ENCODE data around the gene TCP11L2.
A peak's percentile ranks its signal among the peaks of the same experiment; 100 is the strongest.
"Not testable (repeated sequence)": the region's sequence is repeated elsewhere in the genome, so short reads cannot be mapped to it uniquely, and the experiment has no call there.

Gene TCP11L2

DNA sequence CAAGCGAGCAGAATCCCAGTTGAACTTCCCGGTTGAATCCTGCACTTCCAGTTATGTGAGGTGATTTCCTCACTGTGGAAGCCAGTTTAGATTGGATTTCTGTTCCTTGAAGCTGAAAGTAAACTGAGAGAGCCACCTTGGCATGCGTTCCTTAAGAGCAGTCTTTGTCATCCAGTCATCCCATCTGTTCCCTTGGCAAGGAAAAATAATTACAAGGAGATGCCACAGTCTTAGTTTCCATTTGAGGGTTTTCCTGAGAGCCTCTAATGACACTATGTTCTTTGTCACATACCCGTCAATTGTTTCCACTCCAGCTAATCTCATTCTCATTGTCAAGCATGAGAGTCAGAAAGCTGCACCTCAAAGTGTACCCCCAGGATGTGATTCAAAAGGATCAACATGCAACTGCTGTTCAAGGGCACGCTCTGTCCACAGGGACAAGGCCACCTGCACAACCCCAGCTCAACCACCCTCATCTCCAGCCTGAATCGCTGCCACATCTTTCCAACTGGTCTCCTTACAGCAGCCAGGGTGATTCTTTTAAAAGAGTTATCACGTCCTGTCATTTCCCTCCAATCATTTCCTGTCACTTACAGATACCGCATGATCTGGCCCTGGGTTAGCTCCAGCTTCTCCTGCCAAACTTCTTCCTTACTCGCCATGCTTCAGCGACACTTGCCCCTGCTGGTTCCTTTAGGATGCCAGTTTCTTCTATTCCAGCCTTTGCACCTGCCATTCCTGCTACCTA is 18.0 kb upstream of the TCP11L2 start:
- DNase-seq: peak in 1 of 4 experiments; percentile 27

DNA sequence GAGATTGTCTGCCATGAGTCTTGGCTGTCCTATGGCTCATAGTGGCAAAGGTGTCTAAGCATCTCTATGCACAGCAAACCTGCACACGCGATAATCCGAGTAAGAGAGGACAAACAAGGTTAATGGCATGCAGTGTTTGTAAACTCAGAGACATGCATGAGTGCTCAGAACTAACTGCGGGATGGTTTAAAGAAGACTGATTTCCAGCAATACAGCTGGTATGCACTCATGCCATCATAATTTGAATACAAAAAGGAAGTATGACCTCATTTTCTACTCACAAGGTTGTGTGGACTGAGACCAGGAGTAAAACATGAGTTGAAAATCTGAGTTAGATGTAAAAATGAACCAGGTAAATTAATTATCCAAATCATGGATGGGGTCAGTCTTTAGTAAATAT is 16.6 kb upstream of the TCP11L2 start:
- DNase-seq: peak in 2 of 4 experiments; percentile 29 to 39

GRCh38 chr12:106286576-106287162 is 15.9 kb upstream of the TCP11L2 start:
- not testable (repeated sequence) for DNase-seq

DNA sequence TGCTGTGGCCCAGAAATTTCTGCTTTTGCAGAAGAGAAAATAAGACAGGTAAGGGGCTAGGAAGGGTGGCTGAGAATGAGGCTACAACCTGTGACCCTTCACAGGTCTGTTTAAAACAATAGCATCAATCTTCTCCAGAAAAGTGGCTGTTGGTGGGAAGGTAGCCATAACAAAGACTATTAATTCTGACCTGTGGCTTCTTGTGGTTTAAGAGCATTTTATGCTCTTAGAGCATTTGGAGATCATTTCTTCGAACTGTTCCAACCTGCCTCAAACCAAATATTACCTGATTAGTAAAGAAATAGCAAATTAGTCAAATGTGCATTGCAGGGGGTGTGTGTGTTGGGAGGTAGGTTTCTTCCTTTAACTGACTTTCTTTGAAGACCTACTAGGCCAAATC is 15.2 kb upstream of the TCP11L2 start:
- no peak for DNase-seq

GRCh38 chr12:106288101-106288493 is 14.4 kb upstream of the TCP11L2 start:
- no peak for DNase-seq

DNA sequence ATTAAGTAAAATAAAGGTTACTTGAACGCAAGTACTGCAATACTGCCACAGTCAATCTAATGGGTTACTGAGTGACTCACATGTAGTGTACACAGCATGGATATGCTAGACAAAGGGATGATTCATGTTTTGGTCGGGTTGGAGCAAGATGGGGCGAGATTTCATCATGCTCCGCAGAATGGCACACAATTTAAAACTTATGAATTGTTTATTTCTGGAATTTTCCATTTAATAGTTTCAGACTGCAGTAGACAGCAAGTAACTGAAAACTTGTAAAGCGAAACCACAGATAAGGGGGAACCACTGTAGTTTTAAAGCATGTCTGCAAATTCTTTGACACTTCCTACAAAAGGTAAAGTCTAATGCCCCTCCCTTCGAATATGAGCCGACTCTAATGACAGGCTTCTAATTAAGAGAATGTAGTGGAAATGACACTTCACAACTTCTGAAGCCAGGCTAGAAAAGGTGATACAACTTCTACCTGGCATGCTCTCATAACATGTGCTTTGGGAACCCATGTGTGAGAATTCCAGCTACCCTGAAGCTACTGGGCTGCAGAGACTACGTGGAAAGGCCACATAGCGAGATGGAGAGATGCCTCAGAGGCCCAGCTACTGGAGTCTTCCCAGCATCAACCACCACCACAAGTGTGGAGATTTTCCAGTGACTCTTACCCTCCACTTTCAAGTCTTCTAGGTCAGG is 13.9 kb upstream of the TCP11L2 start:
- DNase-seq: peak; percentile 55 to 82 (median 71)

GRCh38 chr12:106289196-106289681 is 13.3 kb upstream of the TCP11L2 start:
- no peak for DNase-seq

DNA sequence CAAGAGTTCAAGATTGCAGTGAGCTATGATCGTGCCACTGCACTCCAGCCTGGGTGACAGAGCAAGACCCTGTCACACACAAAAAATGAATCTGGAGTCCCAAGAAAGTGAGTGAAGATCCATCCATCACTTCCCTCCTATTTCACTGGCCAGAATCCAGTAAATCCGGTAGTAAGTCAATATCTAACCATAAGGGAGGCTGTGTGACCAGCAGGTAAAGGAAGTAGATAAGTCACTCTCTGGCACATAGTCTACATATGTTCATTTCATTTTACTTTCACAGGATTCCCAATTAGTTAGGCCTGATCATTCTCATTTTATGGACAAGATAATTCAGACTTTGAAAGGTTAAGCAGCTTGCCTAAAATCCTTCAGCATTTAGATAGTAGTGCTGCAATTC is 11.9 kb upstream of the TCP11L2 start:
- DNase-seq: no peak

DNA sequence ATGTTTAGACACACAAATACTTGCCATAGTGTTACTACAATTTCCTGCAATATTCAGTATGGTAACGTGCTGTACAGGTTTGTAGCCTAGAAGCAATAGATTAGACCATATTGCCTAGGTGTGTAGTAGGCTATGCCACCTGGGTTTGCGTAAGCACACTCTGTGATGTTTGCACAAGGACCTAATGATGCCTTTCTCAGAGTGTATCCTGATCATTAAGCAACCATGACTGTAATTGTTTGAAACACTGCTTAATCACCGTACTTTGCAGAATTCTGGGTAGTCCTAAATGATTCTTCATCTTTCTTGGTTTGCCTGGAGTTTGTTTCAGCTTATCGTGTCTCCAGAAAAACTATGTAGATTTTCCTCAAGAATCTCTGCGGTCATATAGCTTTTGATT is 11.2 kb upstream of the TCP11L2 start:
- DNase-seq: no peak

DNA sequence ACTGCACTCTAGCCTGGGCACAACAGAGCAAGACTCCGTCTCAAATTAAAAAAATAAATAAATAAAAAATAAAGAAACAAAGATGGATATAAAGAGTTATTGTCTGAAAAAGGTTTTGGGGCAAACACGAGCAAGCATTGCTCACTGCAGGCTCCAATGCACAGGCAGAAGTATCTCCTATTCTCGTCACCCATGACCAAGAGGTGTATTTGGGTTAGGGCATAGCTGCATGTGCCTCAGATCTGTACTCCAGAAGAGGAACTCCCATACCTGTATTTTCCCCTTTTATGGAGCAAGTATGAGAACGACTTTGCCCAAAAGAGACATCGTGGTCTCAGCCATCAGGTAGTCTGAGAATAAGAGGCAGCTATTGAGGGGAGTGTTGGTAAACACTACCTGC is 10.2 kb upstream of the TCP11L2 start:
- no peak for DNase-seq

DNA sequence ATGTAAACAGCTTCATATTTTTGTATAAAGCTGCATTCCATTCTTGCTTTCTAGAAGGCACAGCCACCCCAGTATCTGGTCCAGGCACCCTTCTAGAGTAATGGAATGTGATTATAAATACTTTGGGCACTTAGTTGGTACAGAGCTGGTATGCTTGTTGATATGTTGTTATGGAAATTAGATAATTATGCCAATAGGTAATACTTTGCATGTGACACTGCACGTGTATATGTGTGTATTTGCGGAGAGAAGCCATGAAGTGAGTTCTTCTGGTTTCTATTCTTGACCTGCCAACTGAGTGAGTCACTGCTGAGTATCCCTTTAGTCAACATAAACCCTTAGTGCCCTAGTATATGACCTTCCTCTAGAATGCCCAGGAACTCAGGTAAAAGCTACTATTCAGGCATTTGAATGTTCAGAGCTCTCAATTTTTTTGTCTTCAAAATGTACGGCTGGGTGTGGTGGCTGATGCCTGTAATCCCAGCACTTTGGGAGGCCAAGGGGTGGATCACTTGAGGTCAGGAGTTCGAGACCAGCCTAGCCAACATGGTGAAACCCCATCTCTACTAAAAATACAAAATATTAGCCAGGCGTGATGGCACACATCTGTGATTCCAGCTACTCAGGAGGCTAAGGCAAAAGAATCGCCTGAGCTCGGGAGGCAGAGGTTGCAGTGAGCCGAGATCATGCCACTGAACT is 6.2 kb upstream of the TCP11L2 start:
- peak in 2 of 4 experiments; percentile 35 to 37 for DNase-seq

- DNase-seq: no peak
Measured at GRCh38 chr12:106297075-106297474, 5.5 kb upstream of the TCP11L2 start.

GRCh38 chr12:106297681-106298080 is 4.9 kb upstream of the TCP11L2 start:
- no peak for DNase-seq

DNA sequence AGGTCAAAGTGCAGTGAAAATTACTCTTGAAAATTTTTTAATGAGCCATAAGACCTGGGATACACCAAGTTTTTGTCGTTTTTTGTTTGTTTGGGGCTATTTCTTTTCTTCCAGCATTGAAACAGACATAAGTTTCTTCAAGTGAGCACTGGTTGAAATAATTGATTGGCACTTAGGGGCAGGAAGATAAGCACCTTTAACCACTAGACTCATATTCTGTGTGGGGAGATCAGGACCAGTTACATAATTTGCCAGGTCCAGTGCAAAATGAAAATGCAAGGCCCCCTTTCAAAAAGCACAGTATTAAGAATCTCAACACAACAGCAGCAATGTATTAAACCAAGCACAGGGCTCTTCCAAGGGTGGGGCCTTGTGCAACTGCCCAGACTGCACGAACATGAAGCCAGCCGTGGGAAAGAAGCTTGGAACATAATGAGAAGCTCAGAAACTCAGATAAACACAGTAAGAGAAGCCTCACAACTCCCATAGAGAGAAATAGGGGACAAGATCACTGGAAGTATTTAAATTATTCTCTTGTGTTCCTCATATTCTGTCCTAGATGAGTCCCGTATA is 3.2 kb upstream of the TCP11L2 start:
- DNase-seq: no peak

- peak; percentile 70 to 87 (median 78) for DNase-seq
Measured at GRCh38 chr12:106300761-106301160, 1.8 kb upstream of the TCP11L2 start.

DNA sequence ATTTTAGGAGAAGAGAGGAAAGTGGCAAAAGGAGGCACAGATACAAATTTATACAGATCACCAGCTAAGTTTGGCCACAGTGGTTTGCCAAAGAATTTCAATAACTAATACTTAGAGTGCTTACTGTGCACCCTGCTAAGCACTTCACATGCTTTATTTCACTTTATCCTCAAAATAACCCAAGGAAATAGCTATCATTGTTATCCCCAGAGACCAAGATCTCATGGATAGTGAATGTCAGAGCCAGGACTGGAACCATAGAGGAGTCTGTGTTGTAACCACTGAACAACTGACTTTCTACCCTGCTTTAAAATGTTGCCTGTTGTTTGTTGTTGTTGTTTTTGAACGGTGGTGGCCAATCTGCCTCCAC is 1.3 kb upstream of the TCP11L2 start:
- DNase-seq: no peak

DNA sequence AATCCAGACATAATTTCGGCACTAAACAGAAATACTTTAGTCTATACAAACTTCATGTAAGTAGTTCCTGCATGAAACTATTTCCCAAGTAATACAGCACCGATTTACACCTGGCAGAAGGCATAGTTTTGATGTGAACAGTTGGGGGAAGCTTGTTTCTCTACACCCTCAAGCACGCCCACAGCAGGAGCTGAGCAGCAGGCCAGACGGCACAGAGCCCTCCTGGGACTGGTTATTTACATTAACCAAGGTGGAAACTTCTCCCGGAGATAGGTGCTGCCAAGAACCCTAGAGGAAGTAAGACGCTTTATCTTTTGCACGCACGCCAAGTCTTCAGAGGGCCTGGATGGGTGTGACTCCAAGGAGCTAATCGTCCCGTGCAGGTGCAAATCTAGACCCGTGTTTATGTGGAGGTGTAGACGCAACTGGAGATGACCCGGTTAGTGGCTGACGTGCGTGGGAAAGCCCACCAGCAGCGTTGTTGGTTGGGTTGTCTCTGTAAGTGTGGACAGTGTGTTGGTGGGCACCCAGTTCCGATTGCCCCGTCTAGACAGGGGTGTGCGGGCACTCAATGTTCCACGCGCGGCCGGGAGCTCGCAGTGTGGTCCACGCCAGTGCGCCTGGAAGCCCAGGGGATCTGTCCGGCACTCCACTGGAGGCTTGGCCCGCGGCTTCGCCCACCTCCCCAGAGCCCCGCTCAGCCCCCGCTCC is 767 bp upstream of the TCP11L2 start:
- DNase-seq: peak; percentile 39 to 55 (median 47)

DNA sequence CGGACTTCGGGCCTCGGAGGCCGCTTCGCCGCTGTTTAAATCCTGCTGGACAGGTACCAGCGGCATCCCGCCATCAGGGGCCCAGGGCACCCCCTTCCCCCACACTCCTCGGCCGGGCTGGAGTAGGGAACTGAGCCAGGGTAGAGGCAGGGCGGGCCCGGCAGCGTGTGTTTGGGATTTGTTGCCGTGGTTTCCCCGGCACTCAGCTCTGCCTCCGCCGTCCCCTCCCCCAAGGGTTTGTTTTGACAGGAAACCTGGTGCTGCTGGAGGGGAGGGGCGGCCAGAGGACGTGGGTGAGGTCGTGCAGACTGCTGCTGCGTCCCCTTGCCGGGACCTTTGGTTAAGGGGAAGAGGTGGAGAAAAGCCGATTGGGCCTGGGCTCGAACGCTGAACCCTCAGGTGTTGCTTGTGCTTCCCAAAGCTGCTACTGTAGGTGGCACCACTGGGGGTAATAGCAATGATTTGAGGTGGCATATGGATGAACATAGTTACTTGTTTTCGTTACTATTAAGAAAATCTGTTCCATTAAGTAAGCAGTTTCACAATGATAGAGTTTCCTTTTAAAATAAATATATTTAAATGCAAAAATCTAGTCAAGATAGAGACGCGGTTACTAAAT is 778 bp downstream of the TCP11L2 start:
- DNase-seq: peak; percentile 70 to 89 (median 76)

DNA sequence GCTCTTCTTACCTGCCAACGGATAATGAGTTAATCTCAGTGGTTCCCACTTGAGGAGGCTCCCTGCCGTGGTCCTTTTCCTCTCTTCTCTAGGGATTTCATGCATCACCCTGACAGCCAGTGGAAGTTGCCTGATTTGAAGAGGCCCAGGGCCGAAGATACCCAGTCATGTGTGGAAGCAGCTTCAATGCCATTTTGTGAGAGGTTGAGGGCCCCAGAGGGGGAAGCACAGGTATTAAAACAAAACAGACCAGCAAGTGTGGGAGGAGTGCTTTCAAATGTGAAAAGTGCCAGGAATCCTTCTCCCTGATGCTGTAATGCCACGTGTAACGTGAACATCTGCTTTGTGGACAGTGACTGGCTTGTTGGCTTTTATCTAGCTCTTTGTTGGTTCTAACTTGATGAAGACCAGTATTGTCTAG is 1.5 kb downstream of the TCP11L2 start:
- DNase-seq: no peak

DNA sequence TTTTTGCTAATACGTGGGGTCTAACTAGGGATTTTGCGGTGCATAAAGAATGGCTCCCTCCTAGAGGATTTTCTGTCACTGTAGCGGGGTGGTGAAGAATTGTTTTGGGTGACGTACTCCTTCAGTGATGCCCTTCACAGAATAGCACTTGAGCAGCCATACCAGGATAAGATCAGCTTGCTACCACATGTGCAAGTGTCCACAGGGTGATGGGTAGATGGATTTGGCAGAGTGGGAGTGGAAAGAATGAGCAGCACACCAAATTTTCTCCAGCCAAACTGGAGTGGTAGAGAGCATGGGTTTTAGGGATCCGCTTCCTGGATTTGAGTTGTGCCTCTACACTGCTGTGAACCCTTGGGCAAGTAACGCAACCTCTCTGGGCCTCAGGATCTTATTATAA is 2.3 kb downstream of the TCP11L2 start:
- DNase-seq: no peak

DNA sequence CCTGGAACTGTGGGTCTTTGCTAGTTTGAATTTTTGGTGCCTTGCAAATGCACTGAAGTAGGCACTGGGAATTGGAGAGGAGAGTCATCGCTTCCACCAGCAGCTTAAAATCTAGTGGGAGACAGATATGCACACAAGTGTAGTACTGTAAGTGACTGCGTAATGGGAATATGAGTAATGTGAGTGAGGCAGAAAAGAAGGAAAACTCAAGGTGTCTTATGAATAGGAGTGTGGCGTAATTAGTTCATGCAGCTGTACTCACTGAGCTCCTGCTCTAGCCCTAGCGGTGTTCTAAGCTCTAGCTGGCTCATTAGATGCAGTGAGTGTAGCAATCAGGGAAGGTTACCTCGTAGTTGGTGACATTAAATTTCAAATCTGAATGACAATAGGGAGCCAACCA is 2.8 kb downstream of the TCP11L2 start:
- no peak for DNase-seq

- DNase-seq: no peak
Measured at GRCh38 chr12:106307181-106307580, 4.6 kb downstream of the TCP11L2 start.

Data from suppressor macrophage (primary cell).